ENCODE results near the gene MARCHF9.

MARCHF9 gene

GRCh38 chr12:57736741-57737466 is 18.0 kb upstream of the MARCHF9 start:
- Histone ChIP-seq H3K9ac (no peak overlapping the region), H4K20me1 (peaks cover 38% of the 10 kb centered on the region), H3K9me3 (no peaks in the 10 kb centered on the region), H3K4me2 (no peak overlapping the region), H3K4me1 (peaks cover 30% of the 10 kb centered on the region), H3K4me3 (no peak overlapping the region), H3K27me3 (no peaks in the 10 kb centered on the region), H3K36me3 (peaks cover 62% of the 10 kb centered on the region), H3K27ac (no peak overlapping the region)
- TF ChIP-seq Cebpa-rat (IDR thresholded peaks at IDR 0.05) = no peak

GRCh38 chr12:57737467-57738460 is 17.1 kb upstream of the MARCHF9 start:
- H3K27me3 ChIP-seq = no peaks in the 10 kb centered on the region

GRCh38 chr12:57738661-57739237 is 16.2 kb upstream of the MARCHF9 start, which contains the start of gene AGAP2:
AGAP2 (minus strand) TSS chr12:57738742; CDS start chr12:57738246, 496 bp downstream.
- Histone ChIP-seq H3K9ac (no peak within 1 kb of the TSS), H4K20me1 (peaks cover 32% of the 10 kb centered on the region), H3K36me3 (peaks cover 43% of the 10 kb centered on the region), H3K9me3 (no peaks in the 10 kb centered on the region), H3K4me2 (peak within 1 kb of the TSS; percentile 96), H3K4me1 (peaks cover 41% of the 10 kb centered on the region), H3K27ac (peak within 1 kb of the TSS; percentile 66; the same call in 1 of the 2 replicates), H3K27me3 (no peaks in the 10 kb centered on the region), H3K4me3 (no peak within 1 kb of the TSS)
- no peak for TF ChIP-seq Cebpa-rat (IDR thresholded peaks at IDR 0.05)

More at GRCh38 chr12:57737467-57738460, 17.1 kb upstream of the MARCHF9 start:
- Histone ChIP-seq H4K20me1 (peaks cover 38% of the 10 kb centered on the region), H3K4me2 (no peak overlapping the region), H3K36me3 (peaks cover 53% of the 10 kb centered on the region), H3K4me3 (no peak overlapping the region), H3K9ac (no peak overlapping the region), H3K4me1 (peaks cover 38% of the 10 kb centered on the region), H3K27ac (no peak overlapping the region), H3K9me3 (no peaks in the 10 kb centered on the region)
- no peak for TF ChIP-seq Cebpa-rat (IDR thresholded peaks at IDR 0.05)

- peaks cover 48% of the 10 kb centered on the region for H3K4me1 ChIP-seq
- no peaks in the 10 kb centered on the region for H3K9me3 ChIP-seq
- peak overlapping the region; percentile 96 for H3K4me2 ChIP-seq
- H3K36me3 ChIP-seq = peaks cover 37% of the 10 kb centered on the region
- no peak for TF ChIP-seq Cebpa-rat (IDR thresholded peaks at IDR 0.05)
- H3K27me3 ChIP-seq = no peaks in the 10 kb centered on the region
- H3K4me3 ChIP-seq = no peak overlapping the region
- peaks cover 32% of the 10 kb centered on the region for H4K20me1 ChIP-seq
- no peak overlapping the region for H3K9ac ChIP-seq
- H3K27ac ChIP-seq = peak overlapping the region; percentile 66; the same call in 1 of the 2 replicates
Observed at GRCh38 chr12:57739387-57739786, 15.5 kb upstream of the MARCHF9 start.

GRCh38 chr12:57739914-57740538 is 14.9 kb upstream of the MARCHF9 start:
- peaks cover 49% of the 10 kb centered on the region for H3K4me1 ChIP-seq
- peaks cover 31% of the 10 kb centered on the region for H3K36me3 ChIP-seq
- H3K4me3 ChIP-seq = peak overlapping the region; percentile 70; the same call in 1 of the 2 replicates
- peak overlapping the region; percentile 28 for H3K9ac ChIP-seq
- H3K9me3 ChIP-seq = no peaks in the 10 kb centered on the region
- H3K27me3 ChIP-seq = no peaks in the 10 kb centered on the region
- peaks cover 32% of the 10 kb centered on the region for H4K20me1 ChIP-seq
- TF ChIP-seq Cebpa-rat (IDR thresholded peaks at IDR 0.05) = no peak
- H3K27ac ChIP-seq = peak overlapping the region; percentile 66
- peak overlapping the region; percentile 96 for H3K4me2 ChIP-seq

GRCh38 chr12:57740656-57741412 is 14.1 kb upstream of the MARCHF9 start:
- H3K4me1 ChIP-seq = peaks cover 55% of the 10 kb centered on the region
- H4K20me1 ChIP-seq = peaks cover 31% of the 10 kb centered on the region
- H3K9ac ChIP-seq = peak overlapping the region; percentile 75
- H3K27ac ChIP-seq = peak overlapping the region; percentile 66
- TF ChIP-seq Cebpa-rat (IDR thresholded peaks at IDR 0.05) = no peak
- no peaks in the 10 kb centered on the region for H3K9me3 ChIP-seq
- peaks cover 29% of the 10 kb centered on the region for H3K36me3 ChIP-seq
- H3K27me3 ChIP-seq = no peaks in the 10 kb centered on the region
- peak overlapping the region; percentile 70 for H3K4me3 ChIP-seq
- peak overlapping the region; percentile 96 for H3K4me2 ChIP-seq

- H3K4me3 ChIP-seq = peak overlapping the region; percentile 70
- no peaks in the 10 kb centered on the region for H3K27me3 ChIP-seq
- H3K27ac ChIP-seq = peak overlapping the region; percentile 66
- peak overlapping the region; percentile 96 for H3K4me2 ChIP-seq
- H4K20me1 ChIP-seq = peaks cover 31% of the 10 kb centered on the region
- TF ChIP-seq Cebpa-rat (IDR thresholded peaks at IDR 0.05) = no peak
- peaks cover 33% of the 10 kb centered on the region for H3K36me3 ChIP-seq
- no peaks in the 10 kb centered on the region for H3K9me3 ChIP-seq
- H3K4me1 ChIP-seq = peaks cover 60% of the 10 kb centered on the region
- peak overlapping the region; percentile 75 for H3K9ac ChIP-seq
Observed at GRCh38 chr12:57741413-57741789, 13.5 kb upstream of the MARCHF9 start.

GRCh38 chr12:57741844-57742738 is 12.8 kb upstream of the MARCHF9 start:
- Histone ChIP-seq H3K27ac (peak overlapping the region; percentile 66), H3K4me1 (peaks cover 60% of the 10 kb centered on the region), H3K9ac (peak overlapping the region; percentile 75), H4K20me1 (peaks cover 24% of the 10 kb centered on the region), H3K4me2 (peak overlapping the region; percentile 96), H3K36me3 (peaks cover 33% of the 10 kb centered on the region), H3K4me3 (peak overlapping the region; percentile 70), H3K9me3 (no peaks in the 10 kb centered on the region), H3K27me3 (no peaks in the 10 kb centered on the region)
- no peak for TF ChIP-seq Cebpa-rat (IDR thresholded peaks at IDR 0.05)
